Mucosa of rectum (tissue), 2 donors: ENCODE measurements around the gene CEACAM3.
"Not testable (repeated sequence)": the region's sequence is repeated elsewhere in the genome, so short reads cannot be mapped to it uniquely, and the experiment has no call there.

Experiments used
- H3K27ac ChIP-seq, 2 donors: one replicate each; pipeline ENCODE4 v1.7.0; 2013; ENCODE audit warnings: inconsistent platforms in 2 of 2, low read depth in 2 of 2, low read length in 2 of 2
- H3K27me3 ChIP-seq, 2 donors: one replicate each; pipeline ENCODE4 v1.7.0; 2013; ENCODE audit warnings: low read length in 2 of 2; ENCODE audit not compliant: control insufficient read depth in 2 of 2, insufficient read depth in 2 of 2
- H3K36me3 ChIP-seq, 2 donors: one replicate each; pipeline ENCODE4 v1.7.0; 2013; ENCODE audit warnings: low read length in 2 of 2; ENCODE audit not compliant: control insufficient read depth in 2 of 2, insufficient read depth in 2 of 2
- H3K4me1 ChIP-seq, 2 donors: one replicate each; pipeline ENCODE4 v1.7.0; 2013; ENCODE audit warnings: low read length in 2 of 2, mild to moderate bottlenecking in 1 of 2; ENCODE audit not compliant: control insufficient read depth in 2 of 2, insufficient read depth in 2 of 2
- H3K4me3 ChIP-seq, 2 donors: one replicate each; pipeline ENCODE4 v1.7.0; 2013; ENCODE audit warnings: low read length in 2 of 2
- H3K9ac ChIP-seq, 2 donors: one replicate each; pipeline ENCODE4 v1.7.0; 2013; ENCODE audit warnings: low read length in 2 of 2, low read depth in 1 of 2, mild to moderate bottlenecking in 1 of 2
- H3K9me3 ChIP-seq, 2 donors: one replicate each; pipeline ENCODE4 v1.7.0; 2013; ENCODE audit warnings: low read length in 2 of 2; ENCODE audit not compliant: control insufficient read depth in 2 of 2
- donor health status: healthy.
- donor health status: Normal muscosa, but diverticular disease.

Gene CEACAM3

DNA sequence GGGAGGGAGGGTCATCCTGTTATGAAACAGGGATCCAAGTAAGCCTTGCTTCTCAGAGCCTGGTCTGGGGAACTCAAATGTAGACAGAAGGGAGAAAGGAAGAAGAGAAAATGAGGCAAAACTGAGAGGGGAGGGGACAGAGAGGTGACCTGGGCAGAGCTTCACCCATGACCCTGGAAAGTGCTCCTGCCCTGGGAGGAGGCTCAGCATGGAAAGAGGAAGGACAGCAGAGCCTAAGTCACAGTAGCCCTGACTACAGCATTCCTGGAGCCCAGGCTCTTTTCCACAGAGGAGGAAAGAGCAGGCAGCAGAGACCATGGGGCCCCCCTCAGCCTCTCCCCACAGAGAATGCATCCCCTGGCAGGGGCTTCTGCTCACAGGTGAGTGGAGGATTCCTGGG, at the start of gene CEACAM3:
Gene CEACAM3, plus strand, starts transcription at position 226 of the 400 bp plus-strand sequence. Its CDS starts 91 bp downstream, at position 317.
- no peaks in the 10 kb centered on the region for H3K36me3 ChIP-seq
- no peaks in the 10 kb centered on the region for H3K9me3 ChIP-seq
- peaks cover 3 to 6% of the 10 kb centered on the region in 2 donors for H3K27me3 ChIP-seq
- no peak within 1 kb of the TSS for H3K27ac ChIP-seq
- no peak within 1 kb of the TSS for H3K9ac ChIP-seq
- H3K4me1 ChIP-seq, result peaks cover 3 to 4% of the 10 kb centered on the region in 2 donors
- H3K4me3 ChIP-seq, result no peak within 1 kb of the TSS

GRCh38 chr19:41746593-41747227, 49.7 kb upstream of the CEACAM3 start:
- peaks cover 27 to 53% of the 10 kb centered on the region in 2 donors for H3K4me1 ChIP-seq
- H3K27ac ChIP-seq, result peak overlapping the region; percentile 89 to 93
- H3K27me3 ChIP-seq, result no peaks in the 10 kb centered on the region
- H3K36me3 ChIP-seq, result no peaks in the 10 kb centered on the region
- no peak overlapping the region for H3K4me3 ChIP-seq
- peak overlapping the region; percentile 52 to 58 for H3K9ac ChIP-seq
- no peaks in the 10 kb centered on the region for H3K9me3 ChIP-seq

- Histone ChIP-seq H3K4me1 (peaks cover 27 to 49% of the 10 kb centered on the region in 2 donors), H3K27ac (no peak overlapping the region), H3K36me3 (no peaks in the 10 kb centered on the region), H3K9ac (no peak overlapping the region), H3K4me3 (no peak overlapping the region), H3K27me3 (no peaks in the 10 kb centered on the region), H3K9me3 (no peaks in the 10 kb centered on the region)
These were observed 48.4 kb upstream of the CEACAM3 start for GRCh38 chr19:41748012-41748411.

DNA sequence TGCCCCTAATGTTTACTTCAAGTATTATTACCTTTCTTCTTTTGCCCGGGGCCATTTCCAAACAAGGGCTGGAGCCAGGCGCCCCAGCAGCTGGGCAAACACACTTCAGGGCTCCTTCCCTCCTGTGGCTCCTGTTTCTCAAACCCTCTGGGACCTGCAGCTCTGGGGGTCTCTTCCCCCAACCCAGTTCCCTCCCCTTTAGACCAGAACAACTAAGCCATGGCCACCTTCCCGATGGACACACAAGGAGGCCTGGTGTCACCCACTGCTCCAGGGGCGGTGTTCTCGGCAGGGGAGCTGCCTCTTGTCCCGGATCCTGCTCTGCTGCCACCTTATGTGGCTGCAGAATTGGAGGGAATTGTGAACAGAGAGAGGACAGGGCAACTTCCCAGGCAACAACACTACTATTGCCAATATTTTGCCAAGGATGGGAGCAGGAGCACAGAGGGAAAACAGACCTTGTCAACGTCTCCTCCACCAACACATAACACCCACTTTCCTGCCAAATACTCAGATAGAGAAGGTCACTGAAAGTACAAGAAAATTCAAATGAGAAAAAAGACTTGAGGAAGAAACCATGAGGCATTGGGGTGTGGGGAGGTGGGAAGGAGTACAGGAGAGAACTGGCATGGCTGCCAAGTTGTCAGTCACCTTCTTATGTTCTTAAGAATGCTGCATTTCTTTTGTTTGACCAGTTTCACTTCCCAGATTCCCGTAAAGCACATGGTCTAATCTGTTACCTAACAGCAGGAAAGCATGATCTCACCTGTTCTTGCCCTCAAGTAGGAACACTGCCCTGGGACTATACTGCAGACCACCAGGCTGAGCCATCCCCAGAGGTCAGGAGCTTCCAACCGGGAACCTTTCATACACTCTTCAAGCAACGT, 45.9 kb upstream of the CEACAM3 start:
- not testable (repeated sequence) for H3K4me3 ChIP-seq, H3K9me3 ChIP-seq, H3K27me3 ChIP-seq, H3K36me3 ChIP-seq
- Histone ChIP-seq H3K27ac (peak overlapping the region; percentile 41 to 44), H3K9ac (peak overlapping the region in 1 of 2 donors; percentile 28), H3K4me1 (peaks cover 17 to 36% of the 10 kb centered on the region in 2 donors)

- H3K27ac ChIP-seq, result no peak overlapping the region
These were observed 43.2 kb upstream of the CEACAM3 start for GRCh38 chr19:41753159-41753558.

GRCh38 chr19:41753936-41754529, 42.4 kb upstream of the CEACAM3 start:
- Histone ChIP-seq H3K36me3 (no peaks in the 10 kb centered on the region), H3K9me3 (no peaks in the 10 kb centered on the region), H3K4me1 (peaks cover 7 to 25% of the 10 kb centered on the region in 2 donors), H3K9ac (no peak overlapping the region), H3K27ac (no peak overlapping the region), H3K27me3 (no peaks in the 10 kb centered on the region), H3K4me3 (no peak overlapping the region)

More at GRCh38 chr19:41753159-41753558, 43.2 kb upstream of the CEACAM3 start:
- H3K9ac ChIP-seq, result no peak overlapping the region
- no peak overlapping the region for H3K4me3 ChIP-seq
- H3K4me1 ChIP-seq, result peaks cover 7 to 23% of the 10 kb centered on the region in 2 donors
- no peaks in the 10 kb centered on the region for H3K9me3 ChIP-seq
- no peaks in the 10 kb centered on the region for H3K36me3 ChIP-seq
- H3K27me3 ChIP-seq, result no peaks in the 10 kb centered on the region

DNA sequence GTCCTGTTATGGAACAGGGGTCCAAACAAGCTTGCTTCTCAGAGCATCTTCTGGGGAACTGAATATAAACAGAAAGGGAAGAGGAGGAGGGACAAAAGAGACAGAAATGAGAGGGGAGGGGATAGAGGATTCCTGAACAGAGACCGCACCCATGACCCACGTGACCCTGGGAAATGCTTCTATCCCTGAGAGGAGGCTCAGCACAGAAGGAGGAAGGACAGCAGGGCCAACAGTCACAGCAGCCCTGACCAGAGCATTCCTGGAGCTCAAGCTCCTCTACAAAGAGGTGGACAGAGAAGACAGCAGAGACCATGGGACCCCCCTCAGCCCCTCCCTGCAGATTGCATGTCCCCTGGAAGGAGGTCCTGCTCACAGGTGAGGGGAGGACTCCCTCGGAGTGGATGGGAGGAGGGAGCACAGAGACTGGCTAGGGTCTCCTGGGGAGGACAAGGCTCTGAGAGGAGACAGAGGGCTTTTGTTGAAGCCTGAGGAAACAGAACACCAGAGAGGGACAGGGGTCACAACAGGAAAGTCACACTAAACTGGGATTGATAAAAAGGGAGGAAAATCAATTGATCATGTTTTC, 41.0 kb upstream of the CEACAM3 start, which contains the start of gene CEACAM6:
Gene CEACAM6, plus strand, starts transcription at position 203 of the 586 bp plus-strand sequence. Its CDS starts 109 bp downstream, at position 312.
- Histone ChIP-seq H3K9ac (peak within 1 kb of the TSS in 1 of 2 donors; percentile 64), H3K27ac (peak within 1 kb of the TSS in 1 of 2 donors; percentile 22), H3K4me3 (peak within 1 kb of the TSS; percentile 51 to 61), H3K36me3 (no peaks in the 10 kb centered on the region), H3K4me1 (peaks cover 7 to 24% of the 10 kb centered on the region in 2 donors), H3K9me3 (no peaks in the 10 kb centered on the region), H3K27me3 (no peaks in the 10 kb centered on the region)

GRCh38 chr19:41758846-41759245, 37.5 kb upstream of the CEACAM3 start:
- H3K9me3 ChIP-seq, result no peaks in the 10 kb centered on the region
- H3K9ac ChIP-seq, result no peak overlapping the region
- no peak overlapping the region for H3K27ac ChIP-seq
- H3K36me3 ChIP-seq, result peaks cover 0 to 2% of the 10 kb centered on the region in 2 donors
- peaks cover 4 to 10% of the 10 kb centered on the region in 2 donors for H3K4me1 ChIP-seq
- H3K27me3 ChIP-seq, result no peaks in the 10 kb centered on the region
- peak overlapping the region in 1 of 2 donors; percentile 13 for H3K4me3 ChIP-seq

GRCh38 chr19:41767115-41767514, 29.3 kb upstream of the CEACAM3 start:
- Histone ChIP-seq H3K27me3 (no peaks in the 10 kb centered on the region), H3K4me3 (no peak overlapping the region), H3K9me3 (no peaks in the 10 kb centered on the region), H3K27ac (no peak overlapping the region), H3K4me1 (peaks cover 0 to 11% of the 10 kb centered on the region in 2 donors), H3K36me3 (peaks cover 0 to 5% of the 10 kb centered on the region in 2 donors), H3K9ac (no peak overlapping the region)
